ENCODE results near the gene SLC37A1. TPM values are rescaled to one million over a fixed set of nuclear protein-coding genes. Genes with fewer than 3 reads are reported as not detected.

Gene SLC37A1
- total RNA-seq, 1 experiment from 2014 or later = 15.0 TPM

DNA sequence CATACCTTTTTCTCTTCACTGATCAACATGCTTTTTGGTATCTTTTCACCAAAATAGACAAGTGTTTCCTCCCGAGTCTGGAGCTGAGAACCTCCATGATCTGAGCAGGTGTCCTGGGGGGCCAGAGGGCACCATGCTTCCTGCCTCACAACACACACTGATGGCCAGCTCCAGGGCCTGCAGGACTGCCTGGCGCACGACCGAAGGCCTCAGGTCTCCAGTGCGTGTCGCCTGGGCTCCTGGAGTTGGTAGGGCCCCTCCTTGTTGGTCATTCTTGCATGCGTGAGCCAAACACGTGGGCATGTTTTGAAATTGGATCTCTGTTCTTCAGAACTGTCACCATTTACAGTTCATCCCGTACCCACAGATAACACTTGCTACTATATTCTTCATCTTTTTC is 64.4 kb downstream of the SLC37A1 start (continued):
- no peak for TF ChIP-seq ZBTB33 (IDR thresholded peaks at IDR 0.05; ENCODE audit: extremely low read depth, insufficient replicate concordance, low read length)
- no peak for TF ChIP-seq JUND (IDR thresholded peaks at IDR 0.05)
- TF ChIP-seq ZFX (IDR thresholded peaks at IDR 0.05) = no peak

DNA sequence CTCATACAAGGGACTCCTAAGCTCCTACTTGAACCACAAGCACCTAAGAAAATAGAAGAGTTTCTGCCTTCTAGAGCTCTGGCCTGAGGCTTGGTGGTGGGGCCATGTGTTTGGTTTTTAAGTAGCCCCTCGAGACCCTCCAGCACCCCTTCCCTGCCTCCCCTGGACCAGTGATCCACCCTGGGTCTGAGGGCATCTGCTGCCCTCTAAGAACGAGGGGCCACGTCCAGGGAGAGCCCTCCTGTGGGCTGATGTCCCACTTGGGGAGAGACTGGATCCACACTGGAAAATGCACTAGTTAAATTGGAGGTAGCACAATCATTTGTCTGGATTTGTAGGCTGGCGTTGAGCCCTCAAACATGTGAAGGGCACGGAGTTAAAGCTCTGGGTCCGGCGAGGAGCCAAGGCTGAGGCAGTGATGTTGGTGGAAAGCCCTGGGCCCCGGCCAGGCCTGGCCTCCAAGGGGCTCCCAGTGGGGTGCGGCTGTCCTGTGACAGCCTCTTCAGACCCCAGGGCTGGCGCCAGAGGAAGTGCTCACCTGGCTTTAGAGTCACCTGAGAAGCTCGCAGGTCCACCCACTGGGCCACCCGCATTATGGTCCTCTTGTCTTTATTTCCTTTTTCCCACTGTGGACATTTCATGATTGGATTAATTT is 65.2 kb downstream of the SLC37A1 start:
- H3K36me3 ChIP-seq (ENCODE audit: control insufficient read depth in 1 of 2, insufficient read depth in 2 of 2, low read length in 2 of 2) = no peaks in the 10 kb centered on the region
- no TSS peak for BruUV-seq (replicated peaks)
- RAD21 ChIA-PET (ENCODE audit: low non-redundant PET in 1 of 2, low total read pairs in 2 of 2, uncharacterized antibody in 2 of 2, unreplicated experiment in 2 of 2) = no interaction called here
- POLR2A ChIA-PET = no interaction called here
- intact Hi-C loops (cut with micrococcal nuclease) = no loop called here
- H3K27me3 ChIP-seq (ENCODE audit: insufficient read depth, low read length) = no peaks in the 10 kb centered on the region
- H3K4me1 ChIP-seq (ENCODE audit: control insufficient read depth in 1 of 2, insufficient read depth in 2 of 2, low read length in 2 of 2) = no peaks in the 10 kb centered on the region
- no peak for DNase-seq (ENCODE audit: low read depth, low spot score)
- H3K27ac ChIP-seq (ENCODE audit: low read depth, low read length) = no peak overlapping the region
- no peak for ATAC-seq
- no peaks in the 10 kb centered on the region for H4K20me1 ChIP-seq (ENCODE audit: insufficient read depth)
- no peaks in the 10 kb centered on the region for H3K79me2 ChIP-seq (ENCODE audit: insufficient read depth, low read length)
- H3K4me3 ChIP-seq (replicated peaks in 1 of 2; ENCODE audit: low read depth in 1 of 2, low read length in 2 of 2) = no peak overlapping the region
- CTCF ChIA-PET = no interaction called here
- no peak overlapping the region for H3K4me2 ChIP-seq (ENCODE audit: low read length)
- H3K9me2 ChIP-seq (ENCODE audit: insufficient read depth) = no peaks in the 10 kb centered on the region
- H3K9ac ChIP-seq (ENCODE audit: low read length) = no peak overlapping the region
- H3K9me3 ChIP-seq (ENCODE audit: control insufficient read depth in 1 of 2, insufficient read depth in 1 of 2, low read depth in 1 of 2, low read length in 2 of 2) = no peaks in the 10 kb centered on the region; a peak in 2 of 4 replicates
- no peak overlapping the region for H2AFZ ChIP-seq (ENCODE audit: low read depth, low read length, poor library complexity, severe bottlenecking)
- no peak for TF ChIP-seq POLR2A (IDR thresholded peaks at IDR 0.05; ENCODE audit: borderline replicate concordance, extremely low read depth, insufficient read depth, insufficient read length)
- TF ChIP-seq EGR1 (IDR thresholded peaks at IDR 0.05; ENCODE audit: low read depth) = no peak
- TF ChIP-seq CBX3 (IDR thresholded peaks at IDR 0.05; ENCODE audit: low read depth) = no peak

All from HCT116 (cell line).